ENCODE data around the gene RANBP17.

RANBP17 gene

GRCh38 chr5:171249460-171249859, 387.6 kb downstream of the RANBP17 start:
- DNase-seq (ENCODE audit: low read depth in 3 of 3): no peak

GRCh38 chr5:171250738-171251137, 388.9 kb downstream of the RANBP17 start:
- DNase-seq (ENCODE audit: low read depth in 3 of 3): no peak

- DNase-seq (ENCODE audit: low read depth in 3 of 3): no peak
These were observed 389.7 kb downstream of the RANBP17 start for GRCh38 chr5:171251519-171251918.

- no peak for DNase-seq (ENCODE audit: low read depth in 3 of 3)
These were observed 390.9 kb downstream of the RANBP17 start for GRCh38 chr5:171252674-171253073.

- no peak for DNase-seq (ENCODE audit: low read depth in 3 of 3)
These were observed 397.1 kb downstream of the RANBP17 start for GRCh38 chr5:171258737-171259415.

GRCh38 chr5:171261361-171261760, 399.5 kb downstream of the RANBP17 start:
- DNase-seq (ENCODE audit: low read depth in 3 of 3): no peak

GRCh38 chr5:171261904-171262303, 400.1 kb downstream of the RANBP17 start:
- no peak for DNase-seq (ENCODE audit: low read depth in 3 of 3)

- no peak for DNase-seq (ENCODE audit: low read depth in 3 of 3)
These were observed 401.4 kb downstream of the RANBP17 start for GRCh38 chr5:171263181-171263580.

- no peak for DNase-seq (ENCODE audit: low read depth in 3 of 3)
These were observed 403.0 kb downstream of the RANBP17 start for GRCh38 chr5:171264843-171265242.

GRCh38 chr5:171268700-171269620, 407.1 kb downstream of the RANBP17 start:
- DNase-seq (ENCODE audit: low read depth in 3 of 3): no peak

GRCh38 chr5:171269717-171270116, 407.9 kb downstream of the RANBP17 start:
- no peak for DNase-seq (ENCODE audit: low read depth in 3 of 3)

- DNase-seq (ENCODE audit: low read depth in 3 of 3): no peak
These were observed 408.3 kb downstream of the RANBP17 start for GRCh38 chr5:171270136-171270535.

- no peak for DNase-seq (ENCODE audit: low read depth in 3 of 3)
These were observed 410.0 kb downstream of the RANBP17 start for GRCh38 chr5:171271798-171272197.

GRCh38 chr5:171272996-171273970, 411.5 kb downstream of the RANBP17 start:
- no peak for DNase-seq (ENCODE audit: low read depth in 3 of 3)

GRCh38 chr5:171275841-171276544, 414.2 kb downstream of the RANBP17 start:
- no peak for DNase-seq (ENCODE audit: low read depth in 3 of 3)

GRCh38 chr5:171283753-171284152, 421.9 kb downstream of the RANBP17 start:
- DNase-seq (ENCODE audit: low read depth in 3 of 3): no peak

- DNase-seq (ENCODE audit: low read depth in 3 of 3): no peak
These were observed 423.6 kb downstream of the RANBP17 start for GRCh38 chr5:171285465-171285864.

- no peak for DNase-seq (ENCODE audit: low read depth in 3 of 3)
These were observed 426.2 kb downstream of the RANBP17 start for GRCh38 chr5:171288066-171288465.

- no peak for DNase-seq (ENCODE audit: low read depth in 3 of 3)
These were observed 429.6 kb downstream of the RANBP17 start for GRCh38 chr5:171291371-171291770.

- DNase-seq (ENCODE audit: low read depth in 3 of 3): no peak
These were observed 433.5 kb downstream of the RANBP17 start for GRCh38 chr5:171295299-171295698.

GRCh38 chr5:171295801-171296200, 434.0 kb downstream of the RANBP17 start:
- DNase-seq (ENCODE audit: low read depth in 3 of 3): no peak

All from stimulated activated CD4-positive, alpha-beta T cell treated with anti-CD3 and anti-CD28 coated beads, TNF-alpha, amount 100 ng/mL, for 4 hours (primary cell).